Measurements from ENCODE around the gene AMDHD2. TPM values are rescaled to one million over a fixed set of nuclear protein-coding genes. Genes with fewer than 3 reads are reported as not detected.
"Not testable (repeated sequence)": the region's sequence is repeated elsewhere in the genome, so short reads cannot be mapped to it uniquely, and the experiment has no call there.

The AMDHD2 gene
- total and polyA plus RNA-seq, 10 donors = 37.8 to 94.0 (median 70.6) TPM

DNA sequence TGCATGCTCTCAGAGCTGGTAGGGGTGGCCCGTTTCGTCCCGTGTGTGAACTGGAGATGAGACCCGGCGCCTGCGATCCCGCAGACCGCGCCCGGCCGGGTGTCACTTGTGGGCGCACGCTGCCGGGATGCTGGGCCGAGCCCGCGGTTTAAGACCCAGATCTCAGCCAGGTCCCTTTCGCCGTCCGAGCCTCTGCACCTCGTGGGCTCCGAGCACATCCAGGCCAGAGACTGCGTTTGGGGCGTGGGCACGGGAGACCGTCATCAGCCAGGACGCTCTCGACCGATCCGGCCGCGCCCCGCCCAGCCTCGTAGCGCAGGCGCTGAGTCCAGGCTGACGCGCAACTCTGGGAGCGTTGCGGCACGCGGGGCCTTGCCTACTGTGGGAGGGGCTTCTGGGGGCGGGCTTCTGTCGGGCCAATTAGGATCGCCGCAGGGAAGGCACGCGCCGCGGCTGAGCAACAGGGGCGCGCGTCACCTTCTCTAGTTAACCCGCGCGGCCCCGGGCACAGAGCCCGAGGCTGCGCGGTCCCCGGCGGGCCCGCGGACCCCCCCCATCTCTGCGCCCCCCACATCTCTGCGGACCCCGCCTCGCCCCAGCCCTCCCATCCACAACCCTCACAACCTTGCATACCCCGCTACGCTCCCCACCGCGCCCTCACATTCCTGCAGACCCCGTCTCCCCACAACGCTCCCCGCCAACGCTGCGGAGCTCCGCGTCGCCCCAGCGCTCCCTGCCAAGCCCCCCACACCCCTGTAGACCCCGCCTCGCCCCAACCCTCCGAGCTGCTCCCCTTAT is 11.7 kb downstream of the AMDHD2 start:
- 0 to 2% (median 0%) methylated on average over 16 to 84 of the region's 84 CpGs for WGBS, 5 donors
- Histone ChIP-seq H3K4me3 (peak overlapping the region; percentile 33 to 78 (median 56)), H3K27me3 (replicated peaks in 1 of 7) (no peaks in the 10 kb centered on the region), H3K36me3 (peaks cover 0 to 39% (median 29%) of the 10 kb centered on the region in 6 donors), H3K4me1 (peaks cover 6 to 66% (median 37%) of the 10 kb centered on the region in 6 donors), H3K27ac (peak overlapping the region; percentile 93 to 99 (median 98)), H3K9me3 (no peaks in the 10 kb centered on the region)
- TF ChIP-seq POLR2A (IDR thresholded peaks at IDR 0.05) (peak in 2 of 3 donors; percentile 2 to 10), POLR2AphosphoS5 (IDR thresholded peaks at IDR 0.05) (peak; percentile 96 to 97 (median 96)), CTCF (IDR thresholded peaks at IDR 0.05 in 8 of 11, conservative IDR thresholded peaks at IDR 0.05 in 3 of 11) (peak in 1 of 11 experiments; percentile 19)
- intact Hi-C loops (cut with DNase I; ENCODE audit: low total_unique reads) = loop anchor here (5.0 kb wide), 1 partner anchor 130 kb away; no protein-coding TSS in a partner anchor
- DNase-seq = peak; percentile 100

- H3K4me3 ChIP-seq = peak overlapping the region; percentile 24 to 78 (median 56)
- DNase-seq = peak; percentile 94
- WGBS, 5 donors = 0 to 3% (median 1%) methylated on average over 36 to 37 of the region's 37 CpGs
- no peaks in the 10 kb centered on the region for H3K27me3 ChIP-seq (replicated peaks in 1 of 7)
- peak; percentile 75 to 86 (median 82) for TF ChIP-seq POLR2AphosphoS5 (IDR thresholded peaks at IDR 0.05)
- TF ChIP-seq POLR2A (IDR thresholded peaks at IDR 0.05) = no peak
- H3K27ac ChIP-seq = peak overlapping the region; percentile 93 to 99 (median 98)
- intact Hi-C loops (cut with DNase I; ENCODE audit: low total_unique reads) = loop anchor here (5.0 kb wide), 1 partner anchor 130 kb away; no protein-coding TSS in a partner anchor
- H3K36me3 ChIP-seq = peaks cover 0 to 32% (median 23%) of the 10 kb centered on the region in 6 donors
- peaks cover 9 to 64% (median 40%) of the 10 kb centered on the region in 6 donors for H3K4me1 ChIP-seq
- no peaks in the 10 kb centered on the region for H3K9me3 ChIP-seq
These were observed 12.4 kb downstream of the AMDHD2 start for GRCh38 chr16:2532494-2533141.

- peak overlapping the region; percentile 93 to 99 (median 98) for H3K27ac ChIP-seq
- H3K27me3 ChIP-seq (replicated peaks in 1 of 7); DNase-seq; H3K9me3 ChIP-seq: not testable (repeated sequence)
- intact Hi-C loops (cut with DNase I; ENCODE audit: low total_unique reads) = loop anchor here (5.0 kb wide), 1 partner anchor 129 kb away; no protein-coding TSS in a partner anchor
- H3K36me3 ChIP-seq = peaks cover 0 to 26% (median 17%) of the 10 kb centered on the region in 6 donors
- 31 to 45% (median 40%) methylated on average over 15 to 16 of the region's 16 CpGs for WGBS, 5 donors
- peak overlapping the region; percentile 24 to 78 (median 56) for H3K4me3 ChIP-seq
- H3K4me1 ChIP-seq = peaks cover 9 to 62% (median 38%) of the 10 kb centered on the region in 6 donors
These were observed 13.1 kb downstream of the AMDHD2 start for GRCh38 chr16:2533142-2533755.

GRCh38 chr16:2533912-2534311 is 13.7 kb downstream of the AMDHD2 start:
- Histone ChIP-seq H3K9me3 (no peaks in the 10 kb centered on the region), H3K27ac (peak overlapping the region in 2 of 8 donors; percentile 96 to 99), H3K4me3 (no peak overlapping the region), H3K4me1 (peaks cover 12 to 64% (median 43%) of the 10 kb centered on the region in 6 donors), H3K36me3 (peaks cover 0 to 19% (median 10%) of the 10 kb centered on the region in 6 donors), H3K27me3 (replicated peaks in 1 of 7) (no peaks in the 10 kb centered on the region)
- TF ChIP-seq POLR2AphosphoS5 (IDR thresholded peaks at IDR 0.05) (peak in 2 of 3 donors; percentile 35 to 46), POLR2A (IDR thresholded peaks at IDR 0.05) (no peak)
- 89 to 92% (median 91%) methylated on average over 11 of the region's 11 CpGs for WGBS, 5 donors
- peak; percentile 72 for DNase-seq
- intact Hi-C loops (cut with DNase I; ENCODE audit: low total_unique reads) = loop anchor here (5.0 kb wide), 1 partner anchor 128 kb away; no protein-coding TSS in a partner anchor

GRCh38 chr16:2534335-2534734 is 14.2 kb downstream of the AMDHD2 start:
- DNase-seq; H3K27me3 ChIP-seq (replicated peaks in 1 of 7); H3K9me3 ChIP-seq; H3K4me3 ChIP-seq: not testable (repeated sequence)
- intact Hi-C loops (cut with DNase I; ENCODE audit: low total_unique reads) = loop anchor here (5.0 kb wide), 1 partner anchor 128 kb away; no protein-coding TSS in a partner anchor
- WGBS, 5 donors = 85 to 94% (median 91%) methylated on average over 5 of the region's 5 CpGs
- peaks cover 16 to 68% (median 47%) of the 10 kb centered on the region in 6 donors for H3K4me1 ChIP-seq
- peak overlapping the region in 1 of 8 donors; percentile 99 for H3K27ac ChIP-seq
- peaks cover 0 to 15% (median 6%) of the 10 kb centered on the region in 6 donors for H3K36me3 ChIP-seq
